Measurements from ENCODE around the gene LRRC61.
"Not testable (repeated sequence)": the region's sequence is repeated elsewhere in the genome, so short reads cannot be mapped to it uniquely, and the experiment has no call there.

Gene LRRC61

DNA sequence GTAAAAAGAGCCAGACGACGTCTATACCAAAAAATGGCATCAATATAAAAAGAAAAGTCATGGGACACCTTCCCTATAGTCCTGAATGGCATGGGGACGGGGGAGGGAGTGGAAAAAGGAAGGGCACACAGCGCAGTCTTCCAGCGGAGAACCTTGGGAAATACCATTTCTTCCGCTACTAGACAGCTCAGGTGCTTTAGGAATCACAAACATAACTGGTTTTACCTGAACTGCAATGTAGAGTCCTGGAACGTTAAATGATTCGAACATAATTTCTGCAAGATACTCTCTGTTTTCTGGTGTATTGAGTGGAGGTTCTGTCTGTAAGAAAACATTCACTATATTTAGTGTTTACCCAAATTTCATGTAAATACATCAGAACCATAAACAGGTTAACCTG, 28.1 kb upstream of the LRRC61 start:
- not testable (repeated sequence) for H3K4me1 ChIP-seq (ENCODE audit: insufficient read depth, low read length); H3K4me3 ChIP-seq (ENCODE audit: low read length); H3K27me3 ChIP-seq (ENCODE audit: insufficient read depth, low read length); H3K9ac ChIP-seq (ENCODE audit: low read depth, low read length); H3K27ac ChIP-seq (ENCODE audit: low read depth, low read length); H3K9me3 ChIP-seq (ENCODE audit: insufficient read depth, low read depth, low read length); H3K36me3 ChIP-seq (ENCODE audit: insufficient read depth, low read length)
- WGBS, result 96% methylated on average over 5 of the region's 8 CpGs

DNA sequence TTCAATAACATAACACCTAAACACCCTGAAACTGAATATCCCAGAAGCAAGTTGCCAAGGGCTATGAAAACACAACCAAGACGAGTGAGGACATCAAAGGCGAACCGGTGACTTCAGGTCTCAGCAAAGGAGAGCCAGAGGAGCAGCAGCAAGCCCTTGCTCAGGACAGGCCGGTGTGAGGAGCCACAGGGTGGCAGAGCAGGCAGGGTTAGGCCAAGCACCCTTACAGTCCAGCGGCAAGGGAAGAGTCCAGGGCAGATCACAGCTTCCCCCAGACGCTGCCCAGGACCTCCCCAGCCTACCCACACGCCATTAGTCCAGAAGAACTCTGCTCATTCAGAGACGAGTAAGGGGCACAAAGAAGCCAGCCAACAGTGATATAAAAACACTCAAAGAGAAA, 27.5 kb upstream of the LRRC61 start:
- not testable (repeated sequence) for H3K27me3 ChIP-seq (ENCODE audit: insufficient read depth, low read length); H3K27ac ChIP-seq (ENCODE audit: low read depth, low read length); H3K9ac ChIP-seq (ENCODE audit: low read depth, low read length); H3K36me3 ChIP-seq (ENCODE audit: insufficient read depth, low read length); H3K4me1 ChIP-seq (ENCODE audit: insufficient read depth, low read length); H3K9me3 ChIP-seq (ENCODE audit: insufficient read depth, low read depth, low read length); H3K4me3 ChIP-seq (ENCODE audit: low read length)
- WGBS, result no CpG with 5 or more reads among the region's 8 CpGs

GRCh38 chr7:150296802-150297201, 26.4 kb upstream of the LRRC61 start:
- not testable (repeated sequence) for H3K27me3 ChIP-seq (ENCODE audit: insufficient read depth, low read length); H3K36me3 ChIP-seq (ENCODE audit: insufficient read depth, low read length); H3K9me3 ChIP-seq (ENCODE audit: insufficient read depth, low read depth, low read length); H3K4me3 ChIP-seq (ENCODE audit: low read length); H3K9ac ChIP-seq (ENCODE audit: low read depth, low read length); H3K27ac ChIP-seq (ENCODE audit: low read depth, low read length); H3K4me1 ChIP-seq (ENCODE audit: insufficient read depth, low read length)
- 94% methylated on average over 9 of the region's 10 CpGs for WGBS

- not testable (repeated sequence) for H3K9me3 ChIP-seq (ENCODE audit: insufficient read depth, low read depth, low read length); H3K4me1 ChIP-seq (ENCODE audit: insufficient read depth, low read length); H3K9ac ChIP-seq (ENCODE audit: low read depth, low read length); H3K27ac ChIP-seq (ENCODE audit: low read depth, low read length); H3K27me3 ChIP-seq (ENCODE audit: insufficient read depth, low read length); H3K36me3 ChIP-seq (ENCODE audit: insufficient read depth, low read length); H3K4me3 ChIP-seq (ENCODE audit: low read length)
These were observed 25.2 kb upstream of the LRRC61 start for GRCh38 chr7:150297978-150298377.

DNA sequence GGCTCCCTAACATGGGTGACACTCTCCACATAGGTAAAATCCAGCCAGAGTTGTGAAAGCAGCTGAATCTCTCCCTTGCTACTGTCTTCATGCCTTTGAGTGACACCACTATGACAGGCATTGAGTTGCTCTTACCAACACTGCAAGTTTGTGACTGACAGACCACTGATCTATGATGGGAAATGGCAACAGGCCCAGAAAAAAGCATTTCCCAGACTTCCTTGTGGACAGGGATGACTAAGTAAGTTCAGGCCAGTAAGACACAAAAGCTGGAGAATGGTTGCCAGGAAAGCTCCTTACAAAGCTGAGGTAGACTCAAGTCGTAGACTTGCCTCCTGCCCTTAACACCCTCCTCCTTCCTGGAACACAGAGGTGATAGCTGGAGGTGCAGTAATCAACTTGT, 20.2 kb upstream of the LRRC61 start:
- H3K27ac ChIP-seq (ENCODE audit: low read depth, low read length); H3K9me3 ChIP-seq (ENCODE audit: insufficient read depth, low read depth, low read length); H3K4me1 ChIP-seq (ENCODE audit: insufficient read depth, low read length); H3K36me3 ChIP-seq (ENCODE audit: insufficient read depth, low read length); H3K9ac ChIP-seq (ENCODE audit: low read depth, low read length); H3K4me3 ChIP-seq (ENCODE audit: low read length); H3K27me3 ChIP-seq (ENCODE audit: insufficient read depth, low read length): not testable (repeated sequence)
- 100% methylated on average over 1 of the region's 1 CpG for WGBS

DNA sequence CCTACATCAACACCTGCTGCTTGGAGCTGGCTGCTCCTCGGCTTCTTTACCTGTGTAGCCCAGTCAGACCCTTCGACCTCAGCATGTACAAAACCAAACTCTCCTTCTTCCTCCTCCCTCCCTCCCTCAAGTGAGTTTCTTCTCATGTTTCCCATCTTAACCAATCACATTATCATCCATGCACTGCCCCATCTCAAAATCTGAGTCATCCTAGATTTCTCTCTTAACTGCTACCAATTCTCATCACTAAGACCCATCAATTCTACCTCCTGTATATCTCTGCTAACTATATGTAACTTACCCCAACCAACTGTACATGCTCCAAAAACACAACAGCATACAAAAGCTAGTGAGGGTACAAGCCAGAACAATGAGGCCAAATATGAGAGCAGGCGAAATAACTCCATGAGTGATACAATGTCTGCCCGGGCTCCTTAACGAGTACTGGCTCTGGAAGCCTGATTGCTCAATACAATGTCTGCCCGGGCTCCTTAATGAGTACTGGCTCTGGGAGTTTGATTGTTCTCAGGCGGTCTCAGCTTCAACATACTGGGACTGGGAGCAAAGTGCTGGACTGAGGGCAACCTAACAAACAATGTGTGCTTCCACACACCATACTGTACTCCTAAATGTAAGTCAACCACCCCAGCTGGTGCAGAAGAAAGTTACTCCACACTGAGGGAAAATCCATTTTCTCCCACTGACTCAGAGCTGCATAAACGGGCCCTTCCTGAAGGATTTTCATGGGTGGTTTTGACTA, 18.5 kb upstream of the LRRC61 start:
- not testable (repeated sequence) for H3K4me1 ChIP-seq (ENCODE audit: insufficient read depth, low read length); H3K4me3 ChIP-seq (ENCODE audit: low read length); H3K36me3 ChIP-seq (ENCODE audit: insufficient read depth, low read length); H3K9me3 ChIP-seq (ENCODE audit: insufficient read depth, low read depth, low read length); H3K9ac ChIP-seq (ENCODE audit: low read depth, low read length); H3K27ac ChIP-seq (ENCODE audit: low read depth, low read length)
- WGBS, result 96% methylated on average over 4 of the region's 8 CpGs
- H3K27me3 ChIP-seq (ENCODE audit: insufficient read depth, low read length), result peaks cover 23% of the 10 kb centered on the region

- peaks cover 30% of the 10 kb centered on the region for H3K27me3 ChIP-seq (ENCODE audit: insufficient read depth, low read length)
- WGBS, result 91% methylated on average over 8 of the region's 11 CpGs
- not testable (repeated sequence) for H3K36me3 ChIP-seq (ENCODE audit: insufficient read depth, low read length); H3K9me3 ChIP-seq (ENCODE audit: insufficient read depth, low read depth, low read length); H3K27ac ChIP-seq (ENCODE audit: low read depth, low read length); H3K9ac ChIP-seq (ENCODE audit: low read depth, low read length); H3K4me3 ChIP-seq (ENCODE audit: low read length); H3K4me1 ChIP-seq (ENCODE audit: insufficient read depth, low read length)
These were observed 17.8 kb upstream of the LRRC61 start for GRCh38 chr7:150305259-150305902.

DNA sequence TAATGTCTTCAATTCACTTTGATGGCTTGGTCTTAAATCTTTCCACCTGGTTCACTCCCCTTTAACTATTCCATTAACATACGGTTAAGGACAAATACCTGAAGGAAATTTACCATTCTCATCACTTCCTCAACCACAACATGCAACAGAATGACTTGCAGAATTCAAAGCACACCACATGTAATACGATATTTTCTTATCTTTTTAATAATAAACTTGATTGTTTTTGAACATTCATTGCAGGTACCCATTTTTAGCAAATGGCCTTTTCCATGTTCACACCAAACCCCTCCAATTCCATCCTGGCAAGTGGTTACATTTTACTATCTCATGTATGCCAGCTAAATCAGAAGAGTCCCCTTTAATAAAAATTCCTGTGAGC, 17.3 kb upstream of the LRRC61 start:
- not testable (repeated sequence) for H3K27ac ChIP-seq (ENCODE audit: low read depth, low read length); H3K9me3 ChIP-seq (ENCODE audit: insufficient read depth, low read depth, low read length); H3K9ac ChIP-seq (ENCODE audit: low read depth, low read length); H3K4me1 ChIP-seq (ENCODE audit: insufficient read depth, low read length); H3K4me3 ChIP-seq (ENCODE audit: low read length); H3K36me3 ChIP-seq (ENCODE audit: insufficient read depth, low read length)
- H3K27me3 ChIP-seq (ENCODE audit: insufficient read depth, low read length), result peaks cover 35% of the 10 kb centered on the region
- 100% methylated on average over 1 of the region's 2 CpGs for WGBS

GRCh38 chr7:150306377-150306776, 16.8 kb upstream of the LRRC61 start:
- H3K27me3 ChIP-seq (ENCODE audit: insufficient read depth, low read length), result peaks cover 40% of the 10 kb centered on the region
- H3K27ac ChIP-seq (ENCODE audit: low read depth, low read length); H3K9ac ChIP-seq (ENCODE audit: low read depth, low read length); H3K36me3 ChIP-seq (ENCODE audit: insufficient read depth, low read length); H3K4me1 ChIP-seq (ENCODE audit: insufficient read depth, low read length); H3K9me3 ChIP-seq (ENCODE audit: insufficient read depth, low read depth, low read length); H3K4me3 ChIP-seq (ENCODE audit: low read length): not testable (repeated sequence)
- 92% methylated on average over 4 of the region's 5 CpGs for WGBS

- Histone ChIP-seq H3K4me3 (ENCODE audit: low read length) (no peak overlapping the region), H3K36me3 (ENCODE audit: insufficient read depth, low read length) (no peaks in the 10 kb centered on the region), H3K9ac (ENCODE audit: low read depth, low read length) (no peak overlapping the region), H3K4me1 (ENCODE audit: insufficient read depth, low read length) (peaks cover 7% of the 10 kb centered on the region), H3K27me3 (ENCODE audit: insufficient read depth, low read length) (peaks cover 40% of the 10 kb centered on the region), H3K27ac (ENCODE audit: low read depth, low read length) (no peak overlapping the region), H3K9me3 (ENCODE audit: insufficient read depth, low read depth, low read length) (no peaks in the 10 kb centered on the region)
- 89% methylated on average over 3 of the region's 3 CpGs for WGBS
These were observed 16.0 kb upstream of the LRRC61 start for GRCh38 chr7:150307129-150307528.

DNA sequence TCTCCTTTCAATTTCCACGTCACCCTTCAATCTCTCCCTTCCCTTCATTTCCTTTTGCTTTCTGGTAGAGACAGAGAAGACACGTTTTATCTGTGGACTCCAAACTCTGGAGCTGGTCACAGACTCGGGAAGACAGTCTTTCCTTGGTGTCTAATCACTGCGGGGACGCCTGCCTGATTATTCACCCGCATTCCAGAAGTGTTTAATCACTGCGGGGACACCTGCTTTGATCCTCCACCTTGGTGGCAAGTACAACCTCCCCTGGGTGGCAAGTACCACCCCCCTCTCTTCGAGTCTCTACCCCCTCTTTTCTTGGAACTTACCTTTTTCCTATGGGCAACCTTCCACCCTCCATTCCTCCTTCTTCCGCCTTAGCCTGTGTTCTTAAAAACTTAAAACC, 15.3 kb upstream of the LRRC61 start:
- no peak overlapping the region for H3K27ac ChIP-seq (ENCODE audit: low read depth, low read length)
- no peak overlapping the region for H3K9ac ChIP-seq (ENCODE audit: low read depth, low read length)
- WGBS, result 74% methylated on average over 9 of the region's 9 CpGs
- H3K9me3 ChIP-seq (ENCODE audit: insufficient read depth, low read depth, low read length), result no peaks in the 10 kb centered on the region
- H3K4me3 ChIP-seq (ENCODE audit: low read length), result no peak overlapping the region
- peaks cover 13% of the 10 kb centered on the region for H3K4me1 ChIP-seq (ENCODE audit: insufficient read depth, low read length)
- peaks cover 40% of the 10 kb centered on the region for H3K27me3 ChIP-seq (ENCODE audit: insufficient read depth, low read length)
- no peaks in the 10 kb centered on the region for H3K36me3 ChIP-seq (ENCODE audit: insufficient read depth, low read length)

DNA sequence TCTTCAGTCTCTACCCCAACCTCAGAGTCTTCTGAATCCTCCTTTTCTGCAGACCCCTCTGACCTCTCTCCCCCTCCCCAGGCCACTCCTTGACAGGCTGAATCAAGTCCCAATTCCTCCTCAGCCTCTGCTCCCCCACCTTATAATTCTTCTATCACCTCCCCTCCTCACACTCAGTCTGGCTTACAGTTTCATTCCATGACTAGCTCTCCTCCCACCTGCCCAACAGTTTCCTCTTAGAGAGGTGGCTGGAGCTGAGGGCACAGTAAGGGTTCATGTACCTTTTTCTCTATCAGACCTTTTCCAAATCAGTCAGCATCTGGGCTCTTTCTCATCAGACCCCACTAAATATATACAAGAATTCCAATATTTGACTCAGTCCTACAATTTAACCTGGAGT, 14.6 kb upstream of the LRRC61 start:
- Histone ChIP-seq H3K4me3 (ENCODE audit: low read length) (no peak overlapping the region), H3K9ac (ENCODE audit: low read depth, low read length) (no peak overlapping the region), H3K4me1 (ENCODE audit: insufficient read depth, low read length) (peaks cover 20% of the 10 kb centered on the region), H3K27me3 (ENCODE audit: insufficient read depth, low read length) (peaks cover 40% of the 10 kb centered on the region), H3K9me3 (ENCODE audit: insufficient read depth, low read depth, low read length) (no peaks in the 10 kb centered on the region), H3K27ac (ENCODE audit: low read depth, low read length) (no peak overlapping the region), H3K36me3 (ENCODE audit: insufficient read depth, low read length) (no peaks in the 10 kb centered on the region)
